CD4-positive, alpha-beta T cell (primary cell): ENCODE measurements around the gene CD302. TPM values are rescaled to one million over a fixed set of nuclear protein-coding genes. Genes with fewer than 3 reads are reported as not detected.
A peak's percentile ranks its signal among the peaks of the same experiment; 100 is the strongest.

Experiments
- ATAC-seq: fragments of 200-7000 bp; cut with Tn5 transposase; one replicate; pipeline ENCODE4 v1.10.0; 2022; ENCODE audit warnings: mild to moderate bottlenecking; ENCODE audit not compliant: poor library complexity
- CTCF ChIA-PET: fragments of 350-600 bp; sonication (Branson Sonifier 250); formaldehyde crosslinking; loops from one replicate; lab custom pipeline; 2021; ENCODE audit warnings: antibody characterized with exemption, inconsistent platforms; lab: Charles Lee
- POLR2A ChIA-PET: fragments of 350-600 bp; sonication (Branson Sonifier 250); formaldehyde crosslinking; loops from one replicate; lab custom pipeline; 2021; ENCODE audit warnings: antibody characterized with exemption, inconsistent platforms; lab: Charles Lee
- DNase-seq, 14 experiments: peaks; one replicate each; pipeline ENCODE4 v3.0.0-alpha.2; 2013 to 2020; ENCODE audit warnings: mixed read lengths in 2 of 14
- H3K27ac ChIP-seq, 2 donors: one replicate each; pipeline versions ENCODE4 v1.5.1 to v1.7.0; 2013; ENCODE audit warnings: low read length in 2 of 2, low read depth in 1 of 2, mild to moderate bottlenecking in 1 of 2
- H3K27me3 ChIP-seq, 2 experiments: 1 replicate in 1 of 2; 2 replicates in 1 of 2; pipeline versions ENCODE4 v1.6.1 to v1.7.0; 2013; ENCODE audit warnings: low read length in 2 of 2, control low read depth in 1 of 2, mild to moderate bottlenecking in 1 of 2, moderate library complexity in 1 of 2; ENCODE audit not compliant: insufficient read depth in 2 of 2, control insufficient read depth in 1 of 2
- H3K36me3 ChIP-seq: one replicate; pipeline ENCODE4 v1.6.1; 2013; ENCODE audit warnings: low read length, control low read depth; ENCODE audit not compliant: insufficient read depth
- H3K4me1 ChIP-seq: one replicate; pipeline ENCODE4 v1.6.1; 2013; ENCODE audit warnings: low read length, control low read depth; ENCODE audit not compliant: insufficient read depth
- H3K4me3 ChIP-seq: one replicate; pipeline ENCODE4 v1.5.1; 2013; ENCODE audit warnings: mild to moderate bottlenecking, low read length, moderate library complexity
- H3K9me3 ChIP-seq, 2 experiments: 1 replicate in 1 of 2; 2 replicates in 1 of 2; pipeline versions ENCODE4 v1.6.1 to v1.7.0; 2013; ENCODE audit warnings: low read length in 2 of 2, mild to moderate bottlenecking in 2 of 2, control low read depth in 1 of 2, moderate library complexity in 1 of 2; ENCODE audit not compliant: control insufficient read depth in 1 of 2, insufficient read depth in 1 of 2
- H3K27ac Mint-ChIP-seq: one replicate; pipeline ENCODE4 v1.8.0; 2020; ENCODE audit warnings: mixed read lengths
- H3K27me3 Mint-ChIP-seq: one replicate; pipeline ENCODE4 v1.8.0; 2021; ENCODE audit warnings: mixed read lengths
- H3K36me3 Mint-ChIP-seq: one replicate; pipeline ENCODE4 v1.8.0; 2021; ENCODE audit warnings: low read depth, mixed read lengths
- H3K4me1 Mint-ChIP-seq: one replicate; pipeline ENCODE4 v1.8.0; 2021; ENCODE audit warnings: low read depth, mixed read lengths
- H3K4me3 Mint-ChIP-seq: one replicate; pipeline ENCODE4 v1.8.0; 2020; ENCODE audit warnings: mild to moderate bottlenecking, mixed read lengths
- H3K9me3 Mint-ChIP-seq: one replicate; pipeline ENCODE4 v1.8.0; 2020; ENCODE audit warnings: mixed read lengths
- intact Hi-C, 2 experiments: fragments of 100-400 bp; cut with DNase I in 1 of 2; cut with micrococcal nuclease in 1 of 2; formaldehyde crosslinking; loops; one replicate each; pipeline versions ENCODE4 v1.15.1 to v1.9.0; 2023 to 2025; cut with DNase I, micrococcal nuclease
- polyA plus RNA-seq, 2 donors: library from polyadenylated mRNA; unstranded; fragments of 120-200 nt; gene quantifications; one replicate each; pipeline ENCODE4 v1.2.1, GENCODE V29; 2013
- total RNA-seq, 174 experiments: library from RNA in 2 of 174; stranded (reverse) in 2 of 174; gene quantifications; one replicate each; pipeline ENCODE4 v1.2.3 and lab custom pipeline; 2021 to 2026
- TF ChIP-seq, protein P1 (sequence below): fragments of 200-600 bp; IDR thresholded peaks from one replicate; pipeline ENCODE4 v1.8.0; 2022; ENCODE audit warnings: antibody characterized with exemption, mild to moderate bottlenecking

CD302 gene, protein sequence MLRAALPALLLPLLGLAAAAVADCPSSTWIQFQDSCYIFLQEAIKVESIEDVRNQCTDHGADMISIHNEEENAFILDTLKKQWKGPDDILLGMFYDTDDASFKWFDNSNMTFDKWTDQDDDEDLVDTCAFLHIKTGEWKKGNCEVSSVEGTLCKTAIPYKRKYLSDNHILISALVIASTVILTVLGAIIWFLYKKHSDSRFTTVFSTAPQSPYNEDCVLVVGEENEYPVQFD
- total RNA-seq (1 to 10 TPM; 1.0 to 1.1 TPM), total RNA-seq (lab: John Stamatoyannopoulos, UW) (0.48 to 13.5 (median 2.4) reads per million in 172 experiments)
- polyA plus RNA-seq (2013, experiment 1 of 2), result 12.4 TPM
- 8.1 TPM for polyA plus RNA-seq (2013, experiment 2 of 2)

DNA sequence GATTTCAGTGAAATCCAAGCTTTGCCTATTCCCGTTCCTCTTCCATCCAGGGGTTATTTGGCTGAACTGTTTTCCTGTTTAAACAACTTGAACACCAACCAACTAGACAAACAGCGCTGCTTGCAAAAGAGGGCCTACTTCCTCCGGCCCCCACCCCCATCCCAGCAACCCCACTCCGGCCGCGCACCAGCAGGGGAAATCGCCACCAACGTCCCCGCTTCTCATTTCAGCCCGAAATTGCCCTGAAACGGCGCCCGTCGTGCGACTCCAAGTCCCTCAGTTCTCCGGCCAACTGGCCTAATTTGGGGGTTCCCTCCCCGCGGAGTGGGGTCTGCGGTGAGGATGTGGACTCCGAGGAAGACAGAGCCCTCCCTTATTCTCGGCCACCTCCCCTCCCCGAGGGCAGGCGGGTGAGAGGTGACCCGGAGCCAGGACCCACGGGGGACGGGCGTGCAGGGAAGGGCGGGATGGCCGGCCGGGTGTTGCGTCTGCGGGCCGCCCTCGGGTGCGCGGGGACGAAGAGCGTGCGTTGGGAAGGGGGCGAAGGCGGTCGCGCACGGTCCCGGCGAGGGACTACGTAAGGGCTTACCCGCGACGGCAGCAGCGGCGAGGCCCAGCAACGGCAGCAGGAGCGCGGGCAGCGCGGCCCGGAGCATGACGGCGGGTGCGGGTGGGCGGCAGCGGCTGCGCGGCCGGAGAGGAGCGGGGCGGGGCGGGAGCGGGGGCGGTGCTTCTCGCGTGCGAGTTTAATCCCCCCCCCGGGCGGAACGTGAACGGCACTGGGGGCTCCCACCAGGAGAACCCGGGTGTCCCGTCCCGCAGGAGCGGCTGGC lies at the start of gene CD302:
Gene CD302, minus strand, starts transcription at position 666 of the 833 bp plus-strand sequence. Its CDS starts 10 bp downstream, at position 656.
- peaks cover 21% of the 10 kb centered on the region for H3K4me1 Mint-ChIP-seq
- intact Hi-C loops, result no loop called here
- H3K4me3 ChIP-seq, result peak within 1 kb of the TSS; percentile 59

DNA sequence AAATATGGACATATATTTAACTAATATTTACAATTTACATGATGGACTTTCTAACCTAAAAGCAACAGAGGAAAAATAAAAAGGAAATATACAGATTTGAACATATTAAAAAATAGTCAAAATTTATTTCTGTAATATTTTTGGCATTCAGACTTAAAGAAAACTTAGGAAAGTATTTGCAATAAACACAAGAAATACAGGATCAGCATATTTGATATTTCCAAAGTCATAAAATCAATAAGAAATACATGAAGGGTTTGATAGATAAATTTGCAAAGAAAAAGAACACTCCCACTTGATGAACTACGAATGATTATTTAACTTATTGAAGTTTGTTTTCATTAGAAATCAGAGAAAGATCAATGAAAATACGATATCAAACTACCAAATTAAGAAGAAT lies 48.6 kb upstream of the CD302 start:
- no peaks in the 10 kb centered on the region for H3K9me3 Mint-ChIP-seq
- H3K36me3 ChIP-seq, result peaks cover 65% of the 10 kb centered on the region
- H3K4me3 Mint-ChIP-seq, result no peak overlapping the region

More for the DNA sequence above, at the start of gene CD302:
- H3K4me1 ChIP-seq, result peaks cover 9% of the 10 kb centered on the region
- peaks cover 4 to 7% of the 10 kb centered on the region in 2 experiments for H3K27me3 ChIP-seq
- no peaks in the 10 kb centered on the region for H3K36me3 ChIP-seq
- peaks cover 26% of the 10 kb centered on the region for H3K27me3 Mint-ChIP-seq
- H3K9me3 Mint-ChIP-seq, result no peaks in the 10 kb centered on the region
- no peaks in the 10 kb centered on the region for H3K36me3 Mint-ChIP-seq
- POLR2A ChIA-PET, result no interaction called here
- peak; percentile 52 for ATAC-seq
- CTCF ChIA-PET, result no interaction called here
- TF ChIP-seq, protein P1, sequence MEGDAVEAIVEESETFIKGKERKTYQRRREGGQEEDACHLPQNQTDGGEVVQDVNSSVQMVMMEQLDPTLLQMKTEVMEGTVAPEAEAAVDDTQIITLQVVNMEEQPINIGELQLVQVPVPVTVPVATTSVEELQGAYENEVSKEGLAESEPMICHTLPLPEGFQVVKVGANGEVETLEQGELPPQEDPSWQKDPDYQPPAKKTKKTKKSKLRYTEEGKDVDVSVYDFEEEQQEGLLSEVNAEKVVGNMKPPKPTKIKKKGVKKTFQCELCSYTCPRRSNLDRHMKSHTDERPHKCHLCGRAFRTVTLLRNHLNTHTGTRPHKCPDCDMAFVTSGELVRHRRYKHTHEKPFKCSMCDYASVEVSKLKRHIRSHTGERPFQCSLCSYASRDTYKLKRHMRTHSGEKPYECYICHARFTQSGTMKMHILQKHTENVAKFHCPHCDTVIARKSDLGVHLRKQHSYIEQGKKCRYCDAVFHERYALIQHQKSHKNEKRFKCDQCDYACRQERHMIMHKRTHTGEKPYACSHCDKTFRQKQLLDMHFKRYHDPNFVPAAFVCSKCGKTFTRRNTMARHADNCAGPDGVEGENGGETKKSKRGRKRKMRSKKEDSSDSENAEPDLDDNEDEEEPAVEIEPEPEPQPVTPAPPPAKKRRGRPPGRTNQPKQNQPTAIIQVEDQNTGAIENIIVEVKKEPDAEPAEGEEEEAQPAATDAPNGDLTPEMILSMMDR, result no peak
- H3K4me3 Mint-ChIP-seq, result peak within 1 kb of the TSS; percentile 85
- H3K27ac Mint-ChIP-seq, result no peak within 1 kb of the TSS
- peak in 8 of 14 experiments; percentile 5 to 47 (median 18) for DNase-seq
- no peak within 1 kb of the TSS for H3K27ac ChIP-seq
- H3K9me3 ChIP-seq, result peaks cover 0 to 5% of the 10 kb centered on the region in 2 experiments

DNA sequence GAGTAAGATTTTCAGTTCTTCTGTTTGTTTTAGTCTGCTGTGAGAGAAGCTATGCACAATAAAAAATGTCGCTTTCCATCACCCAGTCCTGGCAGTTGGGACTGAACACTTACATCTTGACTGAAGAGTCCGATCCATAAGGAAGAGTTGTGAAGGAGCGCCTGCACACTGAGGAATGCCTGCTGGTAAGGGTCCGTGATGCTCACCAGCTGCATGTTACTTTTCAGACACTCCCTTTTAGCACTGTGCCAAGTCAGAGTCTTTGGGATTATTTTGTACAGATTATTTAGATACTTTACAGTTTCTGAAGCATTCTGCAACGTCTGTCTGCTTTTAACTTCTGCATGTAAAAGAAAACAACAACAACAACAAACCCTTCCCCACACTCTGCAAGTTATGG lies 42.6 kb upstream of the CD302 start:
- Mint-ChIP-seq H3K36me3 (peaks cover 85% of the 10 kb centered on the region), H3K4me3 (no peak overlapping the region), H3K9me3 (no peaks in the 10 kb centered on the region), H3K27me3 (no peaks in the 10 kb centered on the region), H3K4me1 (no peaks in the 10 kb centered on the region), H3K27ac (no peak overlapping the region)
- no peak for ATAC-seq
- Histone ChIP-seq H3K36me3 (peaks cover 55% of the 10 kb centered on the region), H3K27me3 (no peaks in the 10 kb centered on the region), H3K27ac (no peak overlapping the region), H3K9me3 (no peaks in the 10 kb centered on the region), H3K4me3 (no peak overlapping the region), H3K4me1 (no peaks in the 10 kb centered on the region)
- POLR2A ChIA-PET, result no interaction called here
- intact Hi-C loops, result no loop called here
- CTCF ChIA-PET, result no interaction called here
- TF ChIP-seq, protein P1, result no peak
- DNase-seq, result no peak

More for the DNA sequence above, 48.6 kb upstream of the CD302 start:
- intact Hi-C loops, result no loop called here
- ChIA-PET CTCF (no interaction called here), POLR2A (no interaction called here)
- no peaks in the 10 kb centered on the region for H3K4me1 Mint-ChIP-seq
- Histone ChIP-seq H3K27me3 (no peaks in the 10 kb centered on the region), H3K4me3 (no peak overlapping the region), H3K27ac (no peak overlapping the region), H3K9me3 (no peaks in the 10 kb centered on the region), H3K4me1 (no peaks in the 10 kb centered on the region)
- H3K27me3 Mint-ChIP-seq, result no peaks in the 10 kb centered on the region
- TF ChIP-seq, protein P1, result no peak
- H3K27ac Mint-ChIP-seq, result no peak overlapping the region
- H3K36me3 Mint-ChIP-seq, result peaks cover 89% of the 10 kb centered on the region
- ATAC-seq (no peak), DNase-seq (no peak)
